T-helper 1 cell treated with Interleukin-12 subunit alpha and Interleukin-12 subunit beta and Interleukin-4 antibody, amounts not matched to agents 30 μg/mL and 1 μg/mL, for 36 hours (primary cell): ENCODE data around the gene ISOC2.
"Not testable (repeated sequence)": the region's sequence is repeated elsewhere in the genome, so short reads cannot be mapped to it uniquely, and the experiment has no call there.

Source experiments
- H3K27ac Mint-ChIP-seq: one replicate; pipeline ENCODE4 v1.8.0; 2021; ENCODE audit warnings: mild to moderate bottlenecking, mixed read lengths
- H3K27me3 Mint-ChIP-seq: one replicate; pipeline ENCODE4 v1.8.0; 2021; ENCODE audit warnings: low read depth, mixed read lengths
- H3K36me3 Mint-ChIP-seq: one replicate; pipeline ENCODE4 v1.8.0; 2021; ENCODE audit warnings: low read depth, mixed read lengths
- H3K4me1 Mint-ChIP-seq: one replicate; pipeline ENCODE4 v1.8.0; 2021; ENCODE audit warnings: low read depth, mixed read lengths
- H3K4me3 Mint-ChIP-seq: one replicate; pipeline ENCODE4 v1.8.0; 2021; ENCODE audit warnings: mild to moderate bottlenecking, moderate library complexity, mixed read lengths
- H3K9me3 Mint-ChIP-seq: one replicate; pipeline ENCODE4 v1.8.0; 2021; ENCODE audit warnings: mixed read lengths

Gene ISOC2

GRCh38 chr19:55434356-55434919 lies 27.0 kb downstream of the ISOC2 start:
- Mint-ChIP-seq H3K36me3 (no peaks in the 10 kb centered on the region), H3K9me3 (peaks cover 7% of the 10 kb centered on the region), H3K4me3 (no peak overlapping the region), H3K27me3 (peaks cover 40% of the 10 kb centered on the region), H3K27ac (no peak overlapping the region), H3K4me1 (peaks cover 1% of the 10 kb centered on the region)

GRCh38 chr19:55433292-55433691 lies 28.1 kb downstream of the ISOC2 start:
- H3K9me3 Mint-ChIP-seq: peaks cover 7% of the 10 kb centered on the region
- H3K27me3 Mint-ChIP-seq: peaks cover 32% of the 10 kb centered on the region
- no peak overlapping the region for H3K4me3 Mint-ChIP-seq
- no peaks in the 10 kb centered on the region for H3K36me3 Mint-ChIP-seq
- no peak overlapping the region for H3K27ac Mint-ChIP-seq
- H3K4me1 Mint-ChIP-seq: peaks cover 1% of the 10 kb centered on the region

- Mint-ChIP-seq H3K27ac (peak overlapping the region; percentile 9), H3K4me3 (no peak overlapping the region), H3K27me3 (peaks cover 30% of the 10 kb centered on the region), H3K36me3 (no peaks in the 10 kb centered on the region), H3K4me1 (peaks cover 1% of the 10 kb centered on the region), H3K9me3 (peaks cover 7% of the 10 kb centered on the region)
Measured at GRCh38 chr19:55432241-55432959, 29.0 kb downstream of the ISOC2 start.

DNA sequence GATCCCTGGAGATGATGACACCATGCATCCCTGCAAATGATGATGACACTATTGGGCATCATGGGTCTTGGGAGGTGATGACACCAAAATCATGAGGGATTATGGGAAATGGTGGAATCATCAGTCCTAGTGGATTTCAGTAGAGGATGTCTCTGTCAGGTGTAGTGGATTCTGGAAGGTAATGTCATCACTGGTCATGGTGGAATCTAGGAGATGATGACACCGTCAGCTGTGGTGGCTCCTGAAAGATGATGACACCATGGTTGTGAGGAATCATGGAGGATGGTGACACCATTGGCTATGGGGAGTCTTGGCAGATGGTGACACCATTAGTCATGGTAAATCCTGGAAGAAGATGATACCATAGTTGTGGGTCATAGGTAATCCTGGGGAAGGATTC lies 30.3 kb downstream of the ISOC2 start:
- Mint-ChIP-seq H3K4me1 (no peaks in the 10 kb centered on the region), H3K4me3 (no peak overlapping the region), H3K36me3 (no peaks in the 10 kb centered on the region), H3K9me3 (peaks cover 7% of the 10 kb centered on the region), H3K27ac (no peak overlapping the region), H3K27me3 (peaks cover 20% of the 10 kb centered on the region)

- no peak overlapping the region for H3K4me3 Mint-ChIP-seq
- H3K27ac Mint-ChIP-seq: no peak overlapping the region
- no peaks in the 10 kb centered on the region for H3K36me3 Mint-ChIP-seq
- peaks cover 3% of the 10 kb centered on the region for H3K9me3 Mint-ChIP-seq
- peaks cover 22% of the 10 kb centered on the region for H3K27me3 Mint-ChIP-seq
- peaks cover 6% of the 10 kb centered on the region for H3K4me1 Mint-ChIP-seq
Measured at GRCh38 chr19:55426042-55426441, 35.4 kb downstream of the ISOC2 start.

DNA sequence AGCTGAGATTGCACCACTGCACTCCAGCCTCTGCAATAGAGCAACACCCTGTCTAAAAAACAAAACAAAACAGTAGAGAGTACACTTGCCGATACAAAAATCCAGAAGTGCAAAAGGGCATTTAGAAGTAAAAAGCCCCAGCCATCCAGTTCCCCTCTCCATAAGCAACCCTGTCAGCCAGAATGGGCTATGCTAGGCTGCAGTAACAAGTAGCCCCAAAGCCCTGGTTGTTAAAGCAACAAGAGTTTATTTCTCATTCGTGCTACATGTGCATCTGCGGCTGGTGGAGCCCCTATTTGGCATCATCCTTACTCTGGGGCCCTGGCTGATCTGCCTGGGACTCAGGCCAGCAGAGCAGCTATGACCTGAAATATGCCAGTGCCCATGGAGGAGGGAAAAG lies 36.9 kb downstream of the ISOC2 start:
- Mint-ChIP-seq H3K27me3 (peaks cover 23% of the 10 kb centered on the region), H3K9me3 (no peaks in the 10 kb centered on the region), H3K36me3 (no peaks in the 10 kb centered on the region), H3K4me3 (no peak overlapping the region), H3K4me1 (peaks cover 8% of the 10 kb centered on the region), H3K27ac (no peak overlapping the region)

GRCh38 chr19:55423225-55424005 lies 38.0 kb downstream of the ISOC2 start:
- no peak overlapping the region for H3K27ac Mint-ChIP-seq
- H3K4me1 Mint-ChIP-seq: peaks cover 8% of the 10 kb centered on the region
- no peaks in the 10 kb centered on the region for H3K9me3 Mint-ChIP-seq
- no peak overlapping the region for H3K4me3 Mint-ChIP-seq
- no peaks in the 10 kb centered on the region for H3K36me3 Mint-ChIP-seq
- peaks cover 25% of the 10 kb centered on the region for H3K27me3 Mint-ChIP-seq

DNA sequence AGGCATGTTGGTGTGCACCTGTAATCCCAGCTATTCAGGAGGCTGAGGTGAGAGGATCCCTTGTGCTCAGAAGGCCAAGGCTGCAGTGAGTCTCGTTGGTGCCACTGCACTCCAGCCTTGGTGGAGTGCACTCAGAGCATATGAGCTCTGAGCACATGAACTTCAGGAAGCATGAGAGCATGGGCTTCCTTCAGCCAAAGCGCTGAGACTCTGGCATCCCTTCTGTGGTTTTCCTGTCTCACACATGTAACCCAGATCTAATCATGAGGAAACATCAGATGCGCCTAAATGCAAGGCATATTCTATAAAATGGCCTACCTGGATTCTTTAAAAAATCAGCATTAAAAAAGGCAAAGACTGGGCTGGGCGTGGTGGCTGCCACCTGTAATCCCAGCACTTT lies 40.2 kb downstream of the ISOC2 start:
- not testable (repeated sequence) for H3K9me3 Mint-ChIP-seq, H3K36me3 Mint-ChIP-seq, H3K27ac Mint-ChIP-seq
- peaks cover 30% of the 10 kb centered on the region for H3K27me3 Mint-ChIP-seq
- H3K4me1 Mint-ChIP-seq: peaks cover 12% of the 10 kb centered on the region
- peak overlapping the region; percentile 9 for H3K4me3 Mint-ChIP-seq

- Mint-ChIP-seq H3K27me3 (peaks cover 24% of the 10 kb centered on the region), H3K4me1 (peaks cover 12% of the 10 kb centered on the region), H3K4me3 (no peak overlapping the region), H3K9me3 (no peaks in the 10 kb centered on the region), H3K27ac (no peak overlapping the region), H3K36me3 (no peaks in the 10 kb centered on the region)
Measured at GRCh38 chr19:55419624-55420236, 41.7 kb downstream of the ISOC2 start.

DNA sequence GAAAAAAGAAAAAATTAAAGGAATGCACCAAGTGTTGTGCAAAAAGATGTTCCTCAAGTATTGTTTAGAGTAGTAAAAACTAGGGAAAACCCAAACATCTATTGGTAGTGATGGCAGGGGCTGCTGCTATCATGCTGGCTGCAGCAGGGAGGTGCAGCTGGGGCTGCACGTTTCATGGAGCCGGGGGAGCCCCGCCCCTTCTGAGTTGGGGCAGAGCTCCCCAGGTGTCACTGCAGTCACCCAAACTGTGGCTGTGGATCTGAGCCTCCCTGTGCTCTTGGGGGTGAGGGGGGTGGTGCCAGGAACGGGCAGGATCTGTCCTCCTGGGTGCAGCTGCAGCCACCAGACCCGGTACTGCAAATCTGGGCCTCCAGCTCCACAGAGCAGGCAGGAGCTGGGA lies 42.3 kb downstream of the ISOC2 start:
- H3K9me3 Mint-ChIP-seq: no peaks in the 10 kb centered on the region
- no peak overlapping the region for H3K4me3 Mint-ChIP-seq
- H3K36me3 Mint-ChIP-seq: no peaks in the 10 kb centered on the region
- no peak overlapping the region for H3K27ac Mint-ChIP-seq
- H3K4me1 Mint-ChIP-seq: peaks cover 12% of the 10 kb centered on the region
- peaks cover 23% of the 10 kb centered on the region for H3K27me3 Mint-ChIP-seq

DNA sequence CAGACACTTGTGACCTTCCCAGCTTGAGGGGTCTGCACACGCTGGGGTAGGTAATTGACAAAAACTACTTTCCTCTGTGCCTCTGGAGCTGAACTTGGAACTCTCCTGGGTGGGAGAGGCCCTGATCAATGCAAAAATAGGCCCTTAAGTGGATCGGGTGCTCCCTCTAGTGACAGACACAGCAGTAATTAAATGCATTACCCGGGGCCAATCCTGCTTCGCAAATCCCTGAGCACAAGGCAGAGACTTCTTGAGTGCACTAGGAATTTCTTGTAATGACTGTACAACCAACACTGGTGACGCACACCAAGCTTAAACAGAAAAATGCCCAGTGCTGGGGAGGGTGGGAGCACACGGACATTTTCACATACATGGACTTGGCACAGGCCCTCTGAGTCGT lies 43.3 kb downstream of the ISOC2 start:
- Mint-ChIP-seq H3K9me3 (no peaks in the 10 kb centered on the region), H3K27ac (no peak overlapping the region), H3K36me3 (no peaks in the 10 kb centered on the region), H3K4me3 (no peak overlapping the region), H3K27me3 (peaks cover 23% of the 10 kb centered on the region), H3K4me1 (peaks cover 12% of the 10 kb centered on the region)

GRCh38 chr19:55410168-55410567 lies 51.3 kb downstream of the ISOC2 start:
- Mint-ChIP-seq H3K36me3 (peaks cover 20% of the 10 kb centered on the region), H3K27me3 (peaks cover 9% of the 10 kb centered on the region), H3K4me1 (peaks cover 22% of the 10 kb centered on the region), H3K9me3 (peaks cover 12% of the 10 kb centered on the region), H3K4me3 (no peak overlapping the region), H3K27ac (peak overlapping the region; percentile 35)

GRCh38 chr19:55409179-55409578 lies 52.3 kb downstream of the ISOC2 start:
- H3K9me3 Mint-ChIP-seq: peaks cover 12% of the 10 kb centered on the region
- H3K27ac Mint-ChIP-seq: peak overlapping the region; percentile 73
- H3K4me1 Mint-ChIP-seq: peaks cover 22% of the 10 kb centered on the region
- H3K36me3 Mint-ChIP-seq: peaks cover 20% of the 10 kb centered on the region
- not testable (repeated sequence) for H3K27me3 Mint-ChIP-seq, H3K4me3 Mint-ChIP-seq

- peaks cover 6% of the 10 kb centered on the region for H3K27me3 Mint-ChIP-seq
- H3K36me3 Mint-ChIP-seq: peaks cover 25% of the 10 kb centered on the region
- H3K9me3 Mint-ChIP-seq: peaks cover 12% of the 10 kb centered on the region
- peak overlapping the region; percentile 90 for H3K4me3 Mint-ChIP-seq
- peaks cover 26% of the 10 kb centered on the region for H3K4me1 Mint-ChIP-seq
- H3K27ac Mint-ChIP-seq: peak overlapping the region; percentile 97
Measured at GRCh38 chr19:55408533-55408872, 52.9 kb downstream of the ISOC2 start.
